22Rv1 (cell line): ENCODE results near the gene GPX4.

Source experiments
- H3K27ac ChIP-seq: fragments of 450-650 bp; 2 replicates; pipeline ENCODE4 v1.5.1; 2017
- ZFX ChIP-seq: fragments of 450-650 bp; IDR thresholded peaks from 2 replicates; pipeline ENCODE4 v1.6.1; 2017; ENCODE audit warnings: antibody characterized with exemption, borderline replicate concordance
- TF ChIP-seq, protein P1 (sequence below): fragments of 450-650 bp; IDR thresholded peaks from 2 replicates; pipeline ENCODE4 v1.5.1; 2017; ENCODE audit warnings: mild to moderate bottlenecking

Gene GPX4

GRCh38 chr19:1135454-1135853 is 31.7 kb downstream of the GPX4 start:
- no peak overlapping the region for H3K27ac ChIP-seq

GRCh38 chr19:1136201-1136600 is 32.4 kb downstream of the GPX4 start:
- TF ChIP-seq, protein P1, sequence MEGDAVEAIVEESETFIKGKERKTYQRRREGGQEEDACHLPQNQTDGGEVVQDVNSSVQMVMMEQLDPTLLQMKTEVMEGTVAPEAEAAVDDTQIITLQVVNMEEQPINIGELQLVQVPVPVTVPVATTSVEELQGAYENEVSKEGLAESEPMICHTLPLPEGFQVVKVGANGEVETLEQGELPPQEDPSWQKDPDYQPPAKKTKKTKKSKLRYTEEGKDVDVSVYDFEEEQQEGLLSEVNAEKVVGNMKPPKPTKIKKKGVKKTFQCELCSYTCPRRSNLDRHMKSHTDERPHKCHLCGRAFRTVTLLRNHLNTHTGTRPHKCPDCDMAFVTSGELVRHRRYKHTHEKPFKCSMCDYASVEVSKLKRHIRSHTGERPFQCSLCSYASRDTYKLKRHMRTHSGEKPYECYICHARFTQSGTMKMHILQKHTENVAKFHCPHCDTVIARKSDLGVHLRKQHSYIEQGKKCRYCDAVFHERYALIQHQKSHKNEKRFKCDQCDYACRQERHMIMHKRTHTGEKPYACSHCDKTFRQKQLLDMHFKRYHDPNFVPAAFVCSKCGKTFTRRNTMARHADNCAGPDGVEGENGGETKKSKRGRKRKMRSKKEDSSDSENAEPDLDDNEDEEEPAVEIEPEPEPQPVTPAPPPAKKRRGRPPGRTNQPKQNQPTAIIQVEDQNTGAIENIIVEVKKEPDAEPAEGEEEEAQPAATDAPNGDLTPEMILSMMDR = no peak
- no peak for TF ChIP-seq ZFX
- no peak overlapping the region for H3K27ac ChIP-seq

More at GRCh38 chr19:1135454-1135853, 31.7 kb downstream of the GPX4 start:
- no peak for TF ChIP-seq ZFX
- TF ChIP-seq, protein P1 = no peak

DNA sequence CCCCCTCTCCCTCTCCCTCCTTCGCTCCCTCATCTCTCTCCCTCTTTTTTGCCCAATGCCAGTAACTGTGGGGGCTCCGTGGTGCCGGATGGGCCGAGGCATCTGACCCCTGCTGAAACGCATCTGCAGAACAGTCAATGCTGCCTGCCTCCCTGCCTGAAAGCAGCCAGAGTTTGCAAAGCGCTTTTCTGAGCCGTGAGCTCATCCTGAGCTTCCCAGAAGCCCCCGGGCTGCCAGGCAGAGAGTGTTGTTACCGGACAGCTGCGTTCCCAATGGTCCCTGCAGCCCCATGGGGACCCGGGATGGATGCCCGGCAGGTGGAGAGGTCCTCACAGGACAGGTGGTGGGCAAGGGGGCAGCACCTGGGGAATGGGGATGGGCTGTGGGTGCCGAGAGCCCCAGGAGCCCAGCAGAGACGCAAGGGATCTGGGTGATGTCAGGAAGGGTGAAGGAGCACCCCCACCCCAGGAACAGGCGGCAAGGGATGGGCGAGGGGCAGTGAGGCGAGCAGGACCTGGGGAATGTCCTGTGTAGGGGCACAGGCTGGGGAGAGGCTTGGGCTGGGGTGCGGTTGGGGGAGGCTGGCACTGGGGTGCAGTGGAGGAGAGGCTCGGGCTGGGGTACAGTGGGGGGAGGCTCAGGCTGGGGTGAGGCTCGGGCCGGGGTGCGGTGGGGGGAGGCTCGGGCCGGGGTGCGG is 33.0 kb downstream of the GPX4 start:
- no peak overlapping the region for H3K27ac ChIP-seq
- no peak for TF ChIP-seq ZFX
- TF ChIP-seq, protein P1 = no peak

- TF ChIP-seq, protein P1 = no peak
- no peak for TF ChIP-seq ZFX
- no peak overlapping the region for H3K27ac ChIP-seq
Measured at GRCh38 chr19:1138121-1138520, 34.3 kb downstream of the GPX4 start.

DNA sequence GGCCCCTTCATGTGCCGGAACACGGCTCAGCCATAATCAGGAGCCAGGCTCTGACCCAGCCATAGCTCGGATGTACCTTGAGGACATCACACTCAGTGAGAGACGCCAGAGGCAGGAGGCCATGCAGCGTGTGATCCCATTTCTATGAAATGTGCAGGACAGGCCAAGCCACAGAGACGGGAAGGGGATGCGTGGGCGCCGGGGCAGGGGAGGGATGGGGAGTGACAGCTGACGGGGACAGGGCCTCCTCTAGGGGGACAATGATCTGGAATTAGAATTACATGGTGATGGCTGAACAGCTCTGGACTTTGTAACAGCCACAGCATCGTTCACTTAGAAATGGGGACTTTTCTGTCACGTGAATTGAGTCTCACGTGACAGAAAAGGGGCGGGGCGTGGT is 35.3 kb downstream of the GPX4 start:
- no peak overlapping the region for H3K27ac ChIP-seq
- TF ChIP-seq ZFX = no peak
- TF ChIP-seq, protein P1 = no peak

DNA sequence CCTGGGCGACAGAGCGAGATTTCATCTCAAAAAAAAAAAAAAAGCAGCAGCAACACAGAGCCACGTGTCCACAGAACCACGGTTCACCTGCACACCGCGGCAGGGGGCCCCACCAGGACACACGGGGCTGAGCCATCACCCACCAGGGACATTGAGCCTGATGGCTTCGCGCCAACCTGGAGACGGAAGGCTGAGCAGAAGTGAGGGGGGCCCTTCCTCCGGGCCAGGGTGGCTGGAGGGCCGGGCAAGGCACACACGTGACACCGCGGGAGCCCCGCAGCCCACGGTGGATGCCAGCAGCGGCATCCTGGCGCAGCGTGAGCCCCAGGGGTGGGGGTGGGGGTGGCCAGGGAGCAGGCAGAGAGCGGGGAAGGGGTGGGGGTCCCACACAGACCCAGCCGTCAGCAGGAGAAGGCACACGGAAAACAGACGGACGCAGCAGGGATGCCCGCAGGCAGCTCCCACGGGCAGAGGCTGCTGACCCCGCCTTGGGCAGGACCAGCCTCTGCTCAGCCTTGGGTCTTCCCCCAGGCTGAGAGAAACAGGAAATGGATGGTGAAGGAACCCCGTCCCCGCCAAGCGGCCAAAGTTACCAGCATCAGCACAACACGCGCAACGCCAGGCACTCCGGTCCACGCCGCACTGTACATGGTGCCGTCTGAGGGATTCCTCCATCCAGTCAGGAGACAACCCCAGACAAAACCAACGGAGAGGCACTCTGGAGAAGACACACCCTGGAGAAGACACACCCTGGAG is 36.7 kb downstream of the GPX4 start:
- H3K27ac ChIP-seq = no peak overlapping the region
- TF ChIP-seq ZFX = no peak
- TF ChIP-seq, protein P1 = no peak

DNA sequence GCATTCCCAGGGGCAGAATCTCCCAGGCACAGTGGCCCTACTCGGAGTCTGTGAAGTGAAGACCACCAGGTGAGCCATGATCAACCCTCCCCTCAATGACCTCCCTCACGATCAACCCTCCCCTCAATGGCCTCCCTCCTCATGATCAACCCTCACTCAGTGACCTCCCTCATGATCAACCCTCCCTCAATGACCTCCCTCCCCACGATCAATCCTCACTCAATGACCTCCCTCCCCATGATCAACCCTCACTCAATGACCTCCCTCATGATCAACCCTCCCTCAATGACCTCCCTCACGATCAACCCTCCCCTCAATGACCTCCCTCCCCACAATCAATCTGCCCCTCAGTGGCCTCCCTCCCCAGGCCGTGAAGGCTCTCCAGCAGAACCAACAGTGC is 38.1 kb downstream of the GPX4 start:
- no peak overlapping the region for H3K27ac ChIP-seq
- no peak for TF ChIP-seq ZFX
- TF ChIP-seq, protein P1 = no peak
